NCI-H748 (cell line): ENCODE measurements around the gene DIO1.

Source experiments
- DNase-seq: peaks from one replicate; lab custom pipeline; 2025; ENCODE audit not compliant: unreplicated experiment; lab: John Stamatoyannopoulos, UW

Gene DIO1

DNA sequence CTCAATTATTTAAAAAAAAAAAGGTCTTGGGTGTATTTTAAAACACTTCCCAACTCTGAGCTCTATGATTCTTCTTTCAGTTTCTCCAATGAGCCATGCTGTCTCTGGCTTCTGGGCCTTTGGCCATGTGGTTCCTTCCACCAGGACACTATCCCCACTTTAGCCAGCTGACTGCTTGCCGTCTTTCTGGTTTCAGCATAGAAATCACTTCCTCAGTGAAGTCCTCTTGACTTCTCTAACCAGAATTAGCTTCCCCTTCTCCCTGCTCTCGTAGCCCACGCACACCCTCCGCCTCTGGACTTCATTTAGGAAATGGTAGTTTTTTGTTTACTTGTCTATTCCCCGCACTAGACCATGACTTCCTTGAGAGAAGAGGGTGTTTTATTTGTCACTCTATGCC lies 1.1 kb upstream of the DIO1 start:
- no peak for DNase-seq

DNA sequence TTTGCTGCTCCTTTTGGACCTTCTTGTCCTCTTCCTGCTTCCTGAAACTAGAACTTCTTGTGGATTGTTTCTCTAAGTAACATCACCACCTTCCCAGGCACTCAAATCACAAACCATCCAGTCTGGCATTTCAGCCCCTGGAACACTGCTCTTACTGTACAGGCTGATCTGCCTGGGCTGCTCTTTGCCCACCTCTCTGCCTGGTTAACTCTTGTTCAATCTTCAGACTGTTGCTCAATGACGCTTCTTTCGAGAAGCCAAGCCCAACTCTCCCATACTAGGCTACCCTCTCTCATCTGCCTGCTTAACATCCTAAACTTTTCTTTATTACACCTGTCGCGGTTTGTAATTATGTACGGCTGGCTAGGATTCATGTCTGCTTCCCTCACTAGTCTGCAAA lies 657 bp downstream of the DIO1 start:
- no peak for DNase-seq

GRCh38 chr1:53895421-53895820 lies 1.4 kb downstream of the DIO1 start:
- DNase-seq, result no peak

- DNase-seq, result no peak
Measured at GRCh38 chr1:53896635-53897229, 2.7 kb downstream of the DIO1 start.

DNA sequence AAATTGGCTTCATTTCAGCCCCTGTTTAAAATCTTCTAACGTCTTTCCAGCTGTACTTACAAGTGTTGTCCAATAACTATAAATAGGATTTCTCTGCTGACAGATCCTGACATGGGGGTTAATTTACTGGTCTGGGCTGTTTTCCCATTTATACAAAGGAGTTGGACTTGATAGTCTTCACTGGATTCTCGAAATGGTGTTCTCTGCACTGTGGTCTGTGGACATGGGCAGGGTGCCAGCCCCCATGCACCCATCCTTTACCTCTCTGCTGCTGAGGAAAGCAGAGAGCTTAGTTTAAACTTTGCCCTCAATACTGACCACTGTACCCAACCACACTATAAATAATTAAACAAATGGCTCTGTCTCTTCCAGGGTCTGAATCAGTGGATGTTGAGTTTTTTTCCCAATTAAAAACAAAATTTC lies 5.2 kb downstream of the DIO1 start:
- no peak for DNase-seq

DNA sequence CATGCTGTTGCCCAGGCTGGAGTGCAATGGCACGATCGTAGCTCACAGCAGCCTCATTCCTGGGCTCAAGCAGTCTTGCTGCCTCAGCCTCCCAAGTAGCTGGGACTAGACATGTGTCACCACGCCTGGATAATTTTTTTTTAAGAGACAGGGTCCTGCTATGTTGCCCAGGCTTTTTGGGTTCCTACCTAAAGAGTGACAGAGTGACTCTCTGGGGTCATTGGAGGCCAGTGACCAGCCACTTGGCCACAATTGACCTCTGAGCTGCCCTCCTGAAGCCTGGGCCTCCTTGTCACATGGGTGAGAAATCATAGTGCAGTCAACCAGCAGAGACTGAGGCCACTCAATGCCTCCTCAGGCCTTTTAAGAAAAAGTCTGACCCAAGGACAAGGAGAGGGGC lies 5.7 kb downstream of the DIO1 start:
- no peak for DNase-seq

- no peak for DNase-seq
Measured at GRCh38 chr1:53902235-53903138, 8.5 kb downstream of the DIO1 start.

GRCh38 chr1:53905509-53905908 lies 11.5 kb downstream of the DIO1 start:
- DNase-seq, result no peak

- no peak for DNase-seq
Measured at GRCh38 chr1:53906121-53906520, 12.1 kb downstream of the DIO1 start.

DNA sequence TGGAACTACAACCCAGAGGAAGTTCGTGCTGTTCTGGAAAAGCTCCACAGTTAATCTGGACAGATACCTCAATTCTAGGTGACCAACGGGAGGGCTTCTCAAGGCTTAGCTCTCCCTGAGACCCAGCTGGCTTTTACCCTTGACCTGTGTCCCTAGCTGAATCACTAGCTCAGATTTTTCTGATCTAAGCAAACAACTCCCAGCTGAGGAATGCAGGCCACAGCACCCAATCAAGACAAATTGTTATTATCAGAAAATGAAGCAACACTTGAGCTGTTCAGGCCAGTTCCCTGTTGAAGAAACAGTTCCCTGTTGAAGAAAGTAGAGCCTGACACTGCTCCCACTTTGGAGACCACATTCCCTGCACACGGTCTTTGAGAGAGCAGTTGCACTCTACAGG lies 16.0 kb downstream of the DIO1 start:
- no peak for DNase-seq

DNA sequence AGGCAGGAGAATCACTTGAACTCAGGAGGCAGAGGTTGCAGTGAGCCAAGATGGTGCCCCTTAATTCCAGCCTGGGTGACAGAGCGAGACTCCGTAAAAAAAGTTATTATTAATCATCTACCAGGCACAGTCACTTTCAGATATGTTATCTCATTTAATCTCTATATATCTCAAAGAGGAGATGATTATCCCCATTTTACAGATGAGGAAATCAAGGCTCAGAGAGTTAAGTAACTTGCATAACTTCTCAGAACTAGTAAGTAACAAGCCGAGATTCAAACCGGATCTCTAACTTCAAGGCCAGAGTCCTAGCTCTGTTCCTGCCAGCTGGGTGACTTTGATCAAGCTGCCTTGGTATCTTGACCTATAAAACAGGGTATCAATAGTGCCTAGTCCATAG lies 17.5 kb downstream of the DIO1 start:
- no peak for DNase-seq

GRCh38 chr1:53913352-53914033 lies 19.5 kb downstream of the DIO1 start:
- DNase-seq, result peak; percentile 10

GRCh38 chr1:53918343-53918742 lies 24.4 kb downstream of the DIO1 start:
- no peak for DNase-seq

DNA sequence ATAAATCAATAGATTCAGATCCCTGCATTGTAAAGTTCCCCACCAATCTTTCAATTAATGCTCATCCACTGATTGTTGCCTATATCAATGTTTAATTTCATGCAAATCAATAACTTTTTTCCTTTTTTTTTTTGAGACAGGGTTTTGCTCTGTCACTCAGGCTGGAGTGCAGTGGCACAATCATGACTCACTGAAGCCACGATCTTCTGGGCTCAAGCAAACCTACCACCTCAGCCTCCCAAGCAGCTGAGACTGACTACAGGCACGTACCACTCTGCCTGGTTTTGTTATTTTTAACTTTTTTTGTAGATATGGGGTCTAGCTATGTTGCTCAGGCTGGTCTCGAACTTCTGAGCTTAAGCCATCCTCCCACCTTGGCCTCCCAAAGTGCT lies 25.7 kb downstream of the DIO1 start:
- DNase-seq, result no peak

DNA sequence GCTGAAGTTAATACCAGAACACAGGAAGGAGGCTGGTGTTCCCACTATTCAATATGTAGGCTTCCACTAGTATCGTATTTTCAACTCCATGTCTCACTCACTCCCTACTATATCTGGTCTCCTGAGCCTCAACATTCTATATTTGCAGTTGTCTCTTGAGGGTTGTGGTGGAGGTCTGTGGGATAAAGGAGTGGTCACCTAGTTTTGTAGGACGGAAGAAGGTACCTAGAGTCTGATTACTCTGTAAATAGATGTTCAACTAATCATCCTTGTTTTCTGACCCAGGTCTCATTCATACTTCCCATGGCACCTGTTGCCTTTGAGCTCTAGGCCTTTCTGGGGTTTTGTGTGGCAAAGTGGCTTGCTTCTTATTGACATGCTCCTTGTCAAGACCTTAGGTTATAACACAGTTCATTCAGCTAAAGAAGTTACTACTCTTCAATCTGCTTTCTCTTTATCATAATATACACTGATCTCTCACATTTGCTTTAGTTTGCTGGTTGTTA lies 33.4 kb downstream of the DIO1 start:
- DNase-seq, result no peak

- DNase-seq, result no peak
Measured at GRCh38 chr1:53929246-53929960, 35.4 kb downstream of the DIO1 start.

DNA sequence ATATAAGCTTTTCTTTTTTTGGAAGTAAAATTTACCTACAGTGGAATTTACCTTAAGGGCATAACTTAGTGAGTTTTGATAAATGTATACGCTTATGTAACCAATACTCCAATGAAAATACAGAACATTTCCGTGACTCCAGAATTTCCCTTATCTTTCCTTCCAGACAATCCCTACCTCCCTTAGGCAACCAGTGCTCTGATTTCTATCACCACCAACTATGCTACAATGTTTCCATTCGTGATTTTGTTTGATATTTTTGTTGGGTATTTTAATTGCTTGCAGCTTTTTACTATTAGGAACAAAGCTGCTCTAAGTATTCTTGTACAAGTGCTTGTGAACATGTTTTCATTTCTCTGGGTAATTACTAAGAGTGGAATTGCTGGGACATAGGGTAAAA lies 36.9 kb downstream of the DIO1 start:
- no peak for DNase-seq

- no peak for DNase-seq
Measured at GRCh38 chr1:53931523-53931922, 37.5 kb downstream of the DIO1 start.

- DNase-seq, result no peak
Measured at GRCh38 chr1:53934170-53934765, 40.3 kb downstream of the DIO1 start.

- no peak for DNase-seq
Measured at GRCh38 chr1:53936430-53936829, 42.4 kb downstream of the DIO1 start.
